NCI-H187 treated with DMSO at 0.1 percent for 48 hours (cell line): Measurements from ENCODE around the gene RHBDF1.
A peak's percentile ranks its signal among the peaks of the same experiment; 100 is the strongest.

Experiments used
- DNase-seq: peaks from one replicate; lab custom pipeline; 2025; lab: John Stamatoyannopoulos, UW

The RHBDF1 gene

GRCh38 chr16:94918-95265, 22.5 kb upstream of the RHBDF1 start:
- DNase-seq = no peak

GRCh38 chr16:92431-93339, 20.3 kb upstream of the RHBDF1 start:
- no peak for DNase-seq

- DNase-seq = peak; percentile 67
These were observed 19.1 kb upstream of the RHBDF1 start for GRCh38 chr16:91484-91883.

GRCh38 chr16:89391-90302, 17.2 kb upstream of the RHBDF1 start:
- DNase-seq = no peak

GRCh38 chr16:88613-89012, 16.2 kb upstream of the RHBDF1 start:
- no peak for DNase-seq

GRCh38 chr16:86483-86952, 14.1 kb upstream of the RHBDF1 start:
- no peak for DNase-seq

DNA sequence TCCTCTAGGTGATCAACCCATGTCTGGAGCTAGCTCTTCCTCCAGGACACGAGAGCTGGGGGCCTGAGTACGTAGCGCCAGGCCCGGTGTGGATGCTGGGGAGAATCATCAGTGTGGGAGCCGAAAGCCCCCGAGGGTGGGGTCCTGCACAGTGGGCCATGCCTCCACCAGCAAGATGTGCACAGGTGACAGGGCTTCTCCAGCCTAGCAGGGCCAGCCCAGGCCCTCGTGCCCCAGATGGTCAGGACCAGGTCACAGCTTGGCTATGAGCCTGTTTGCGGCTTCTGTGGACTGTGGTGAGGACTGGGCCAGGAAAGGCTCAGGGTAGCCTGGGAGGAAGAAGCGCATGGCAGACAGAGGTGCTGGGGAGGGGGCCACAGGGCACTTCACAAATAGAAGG, 13.4 kb upstream of the RHBDF1 start:
- DNase-seq = no peak

- no peak for DNase-seq
These were observed 13.0 kb upstream of the RHBDF1 start for GRCh38 chr16:85407-85782.

DNA sequence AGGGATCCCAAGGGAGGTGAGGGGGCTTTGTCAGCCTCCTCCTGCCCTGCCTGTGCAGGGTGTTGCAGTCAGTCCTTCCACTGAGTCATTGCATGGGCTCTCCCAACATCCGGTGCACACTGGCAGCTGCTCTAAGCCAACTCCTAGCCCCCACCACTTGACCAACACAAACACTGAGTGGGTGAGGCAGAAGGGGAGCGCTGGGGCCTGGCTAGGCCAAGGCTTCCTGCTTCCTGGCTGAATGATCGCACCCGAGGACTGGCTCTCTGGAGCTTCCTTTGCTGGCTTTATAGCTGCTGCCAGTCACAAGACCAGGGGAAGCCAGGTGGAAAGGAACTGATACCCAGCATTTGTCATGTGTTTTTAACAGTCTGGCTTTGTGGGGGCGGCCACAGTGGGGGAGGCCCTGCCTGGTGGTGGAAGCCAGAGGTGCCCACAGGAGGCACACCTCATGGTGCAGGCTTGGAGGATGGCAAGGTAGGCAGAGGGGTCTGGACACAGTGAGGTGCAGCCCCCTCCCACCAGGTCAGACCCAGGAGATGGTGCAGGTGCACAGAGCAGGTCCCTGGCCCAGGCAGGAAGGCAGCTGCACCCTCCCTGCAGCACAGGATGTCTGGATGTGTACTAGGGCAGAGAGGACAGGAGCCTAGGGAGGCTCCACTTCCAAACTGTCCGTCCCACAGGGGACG, 12.4 kb upstream of the RHBDF1 start:
- DNase-seq = no peak

DNA sequence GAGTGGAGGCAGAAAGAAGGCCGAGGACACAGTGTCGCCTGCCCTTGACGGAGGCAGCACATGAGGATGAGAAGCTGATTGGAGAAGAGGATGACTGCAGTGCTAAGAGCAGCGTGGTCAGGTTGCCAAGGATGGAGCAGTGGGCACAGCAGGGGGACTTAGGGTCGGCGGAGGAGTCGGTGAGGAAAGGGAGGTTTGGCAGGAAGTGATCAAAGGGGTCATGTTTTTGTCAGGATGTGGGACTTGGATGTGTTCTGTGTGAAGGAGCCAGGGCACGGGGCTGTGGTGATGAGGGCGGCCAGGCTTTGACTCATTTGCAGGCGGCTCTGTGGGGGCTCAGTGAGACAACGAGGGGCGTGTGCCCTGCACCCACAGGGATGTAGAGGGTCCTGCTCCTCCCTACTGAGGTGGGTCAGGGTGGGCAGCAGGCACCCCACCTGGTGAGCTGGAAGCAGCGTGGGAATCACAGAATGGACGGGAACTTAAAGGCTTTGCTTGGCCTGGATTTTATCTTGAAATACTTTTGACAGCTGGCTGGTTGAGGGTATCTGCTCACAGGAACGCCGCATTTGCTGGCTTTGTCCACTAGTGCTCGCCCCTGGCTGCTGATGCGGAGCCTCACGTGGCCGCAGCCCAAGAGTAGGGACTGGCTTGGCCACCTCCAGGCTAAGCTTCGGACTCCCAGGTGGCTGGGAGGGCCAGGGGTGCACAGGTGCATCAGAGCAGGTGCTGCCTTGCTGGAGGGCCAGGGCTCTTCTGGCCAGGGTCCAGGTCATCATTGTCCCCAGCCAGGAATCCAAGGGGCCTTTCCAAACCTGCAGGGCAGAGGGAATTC, 11.6 kb upstream of the RHBDF1 start:
- no peak for DNase-seq

DNA sequence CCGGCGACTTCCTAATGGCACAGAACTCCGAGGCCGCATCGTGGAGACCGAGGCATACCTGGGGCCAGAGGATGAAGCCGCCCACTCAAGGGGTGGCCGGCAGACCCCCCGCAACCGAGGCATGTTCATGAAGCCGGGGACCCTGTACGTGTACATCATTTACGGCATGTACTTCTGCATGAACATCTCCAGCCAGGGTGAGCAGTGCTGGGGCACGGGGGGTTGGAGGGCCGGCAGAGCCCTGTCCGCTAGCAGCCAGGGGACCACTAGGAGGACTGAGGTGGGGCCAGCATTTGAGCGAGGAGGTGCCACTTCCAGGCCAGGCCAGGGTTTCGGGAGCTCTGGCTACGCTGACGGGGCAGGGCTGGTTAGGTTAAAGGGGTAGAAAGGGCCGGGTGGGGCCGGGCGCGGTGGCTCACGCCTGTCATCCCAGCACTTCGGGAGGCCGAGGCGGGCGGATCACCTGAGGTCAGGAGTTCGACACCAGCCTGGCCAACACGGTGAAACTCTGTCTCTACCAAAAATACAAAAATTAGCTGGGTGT, 10.7 kb upstream of the RHBDF1 start:
- no peak for DNase-seq

GRCh38 chr16:79151-80054, 7.0 kb upstream of the RHBDF1 start:
- DNase-seq = no peak

- DNase-seq = no peak
These were observed 6.2 kb upstream of the RHBDF1 start for GRCh38 chr16:78444-79150.

DNA sequence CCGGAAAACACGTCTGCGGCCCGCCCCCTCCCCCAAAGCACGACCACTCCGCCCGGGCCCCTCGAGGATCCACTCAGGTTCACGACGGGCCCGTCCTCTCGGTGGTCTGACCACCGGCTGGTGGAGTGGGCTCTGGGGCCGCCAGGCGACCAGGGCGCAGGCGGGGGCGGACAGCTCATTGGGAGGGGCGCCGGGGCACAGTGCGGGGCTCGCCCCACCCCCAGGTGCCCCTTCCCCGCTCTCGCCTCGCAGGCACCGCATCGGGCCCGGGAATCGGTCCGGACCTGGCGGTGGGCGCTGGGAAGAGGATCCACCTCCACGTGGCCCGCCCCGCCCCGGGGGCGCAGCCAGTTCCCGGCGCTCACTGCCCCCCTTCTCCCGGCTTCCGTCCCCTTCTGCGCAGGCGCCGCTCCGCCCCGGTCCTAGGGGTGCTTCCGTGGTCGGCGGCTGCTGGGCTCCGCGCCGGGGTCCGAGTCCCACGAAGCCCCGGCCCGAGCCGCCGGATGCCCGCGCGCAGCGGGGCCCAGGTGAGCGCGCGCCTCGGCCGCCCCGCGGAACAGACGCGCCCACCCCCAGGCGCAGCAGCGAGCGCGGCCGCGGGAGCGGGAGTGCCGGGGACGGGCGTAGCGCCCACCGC, 5.5 kb upstream of the RHBDF1 start, which contains the start of gene MPG:
MPG (plus strand) TSS at position 419 of the 637 bp plus-strand sequence; CDS start at position 504, 85 bp downstream.
- DNase-seq = no peak

DNA sequence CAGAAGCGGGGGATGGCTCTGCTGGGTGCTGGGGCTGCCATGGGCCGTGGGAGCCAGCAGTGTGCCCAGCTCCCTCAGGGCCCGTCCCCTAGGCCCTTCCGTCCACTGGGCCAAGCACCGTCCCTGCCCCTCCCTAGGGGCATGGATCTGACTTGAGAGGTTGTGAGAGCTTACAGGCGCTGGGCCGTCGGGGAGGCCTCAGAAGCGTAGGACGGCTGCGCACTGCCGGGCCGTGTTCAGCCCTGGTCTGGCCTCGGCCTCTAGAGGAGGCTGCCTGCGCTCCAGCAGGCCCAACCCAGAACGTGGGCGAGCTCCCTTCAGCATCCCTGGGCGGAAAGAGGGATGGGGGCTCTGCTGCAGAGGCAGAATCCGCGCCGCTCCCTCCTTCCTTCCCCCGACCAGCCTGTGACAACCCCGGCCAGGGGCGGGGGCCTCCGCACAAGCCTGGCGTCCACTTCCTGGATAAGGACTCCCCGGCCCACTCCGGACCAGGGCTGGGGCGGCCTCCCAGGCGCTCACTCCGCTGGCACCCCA, 4.9 kb upstream of the RHBDF1 start:
- no peak for DNase-seq

- no peak for DNase-seq
These were observed 4.3 kb upstream of the RHBDF1 start for GRCh38 chr16:76535-77272.

GRCh38 chr16:75580-76501, 3.4 kb upstream of the RHBDF1 start:
- no peak for DNase-seq
